Measurements from ENCODE around the gene LAG3. TPM values are rescaled to one million over a fixed set of nuclear protein-coding genes. Genes with fewer than 3 reads are reported as not detected.

The LAG3 gene
- total and polyA plus RNA-seq, 10 of the 15 experiments (the other 5 are each of a cell fraction or from before 2014, with no cell fraction given) = 0.52 to 4.2 (median 1.0) TPM; not detected in 1

GRCh38 chr12:6787309-6787708, 15.0 kb downstream of the LAG3 start:
- H4K20me1 ChIP-seq (ENCODE audit: control insufficient read depth, insufficient read depth) = no peaks in the 10 kb centered on the region
- in situ Hi-C loops (cut with MboI) (no loop called here), intact Hi-C loops (cut with micrococcal nuclease; ENCODE audit: unreplicated experiment) (no loop called here)
- no peaks in the 10 kb centered on the region for H3K27me3 ChIP-seq (replicated peaks in 1 of 2; ENCODE audit: control insufficient read depth in 2 of 2, insufficient read depth in 2 of 2, low read length in 1 of 2)
- no peaks in the 10 kb centered on the region for H3K9me3 ChIP-seq (replicated peaks; ENCODE audit: control insufficient read depth, insufficient read depth, low read length)
- RAD21 ChIA-PET (ENCODE audit: unreplicated experiment) = interaction anchor here (1.0 kb wide), 1 partner anchor 26 kb away, joined by 4 read pairs; no protein-coding TSS in a partner anchor
- H3K9ac ChIP-seq (ENCODE audit: control insufficient read depth, insufficient read depth, low read length) = no peak overlapping the region
- no TSS peak for BruUV-seq (replicated peaks)
- FAIRE-seq (no peak), DNase-seq (ENCODE audit: low read depth, low spot score) (no peak), ATAC-seq (no peak)
- H3K4me3 ChIP-seq = no peak overlapping the region
- POLR2A ChIA-PET = interaction anchor here (0.5 to 0.7 kb wide), 2 partner anchors 21 to 526 kb away, joined by 3 read pairs; no protein-coding TSS in a partner anchor
- SMC1A ChIA-PET (ENCODE audit: uncharacterized antibody, unreplicated experiment) = interaction anchor here (0.9 to 1.1 kb wide), 2 partner anchors 9 to 10 kb away, joined by 3 to 4 read pairs; no protein-coding TSS in a partner anchor
- H3K4me2 ChIP-seq (ENCODE audit: control insufficient read depth, insufficient read depth) = no peak overlapping the region
- H3K27ac ChIP-seq (ENCODE audit: control insufficient read depth, insufficient read depth) = no peak overlapping the region
- H2AFZ ChIP-seq (ENCODE audit: control insufficient read depth, low read depth, low read length) = no peak overlapping the region
- peaks cover 8% of the 10 kb centered on the region for H3K4me1 ChIP-seq (ENCODE audit: control insufficient read depth, insufficient read depth, low read length)
- H3K36me3 ChIP-seq (ENCODE audit: control insufficient read depth in 2 of 2, insufficient read depth in 2 of 2, low read length in 1 of 2) = no peaks in the 10 kb centered on the region
- WGBS (ENCODE audit: insufficient coverage, insufficient replicate concordance, low lambda C conversion rate, missing lambda C conversion rate) = 70% methylated on average over 5 of the region's 5 CpGs
- CTCF ChIA-PET = interaction anchor here (0.7 kb wide), 1 partner anchor 25 kb away, joined by 3 read pairs; no protein-coding TSS in a partner anchor
- H3K79me2 ChIP-seq (ENCODE audit: control insufficient read depth, insufficient read depth, low read length) = no peaks in the 10 kb centered on the region
- TF ChIP-seq MTA2 (IDR thresholded peaks at IDR 0.05; ENCODE audit: low read depth) (no peak), ZNF384 (IDR thresholded peaks at IDR 0.05; ENCODE audit: borderline replicate concordance, low read depth, low read length) (no peak), NRF1 (conservative IDR thresholded peaks at IDR 0.05; ENCODE audit: low read depth, low read length) (no peak), USF2 (IDR thresholded peaks at IDR 0.05; ENCODE audit: borderline replicate concordance, low read depth, low read length) (no peak), CBX5 (IDR thresholded peaks at IDR 0.05; ENCODE audit: low read depth) (no peak), NFYA (IDR thresholded peaks at IDR 0.05; ENCODE audit: borderline replicate concordance, low read depth, low read length) (no peak), BMI1 (IDR thresholded peaks at IDR 0.05; ENCODE audit: borderline replicate concordance) (no peak), ATF7 (IDR thresholded peaks at IDR 0.05; ENCODE audit: low read depth) (no peak), IRF4 (IDR thresholded peaks at IDR 0.05; ENCODE audit: low read depth, low read length) (no peak), MEF2B (IDR thresholded peaks at IDR 0.05; ENCODE audit: partially characterized antibody, poor library complexity, severe bottlenecking) (no peak), CEBPB (IDR thresholded peaks at IDR 0.05; ENCODE audit: borderline replicate concordance in 1 of 2, low read depth in 2 of 2, low read length in 2 of 2) (no peak), BCL11A (IDR thresholded peaks at IDR 0.05; ENCODE audit: low read depth, low read length) (no peak), SIX5 (IDR thresholded peaks at IDR 0.05; ENCODE audit: low read depth, low read length, severe bottlenecking) (no peak), WRNIP1 (IDR thresholded peaks at IDR 0.05; ENCODE audit: borderline replicate concordance, low read depth, low read length) (no peak), HDGF (IDR thresholded peaks at IDR 0.05) (no peak)
- TF ChIP-seq, protein P1, sequence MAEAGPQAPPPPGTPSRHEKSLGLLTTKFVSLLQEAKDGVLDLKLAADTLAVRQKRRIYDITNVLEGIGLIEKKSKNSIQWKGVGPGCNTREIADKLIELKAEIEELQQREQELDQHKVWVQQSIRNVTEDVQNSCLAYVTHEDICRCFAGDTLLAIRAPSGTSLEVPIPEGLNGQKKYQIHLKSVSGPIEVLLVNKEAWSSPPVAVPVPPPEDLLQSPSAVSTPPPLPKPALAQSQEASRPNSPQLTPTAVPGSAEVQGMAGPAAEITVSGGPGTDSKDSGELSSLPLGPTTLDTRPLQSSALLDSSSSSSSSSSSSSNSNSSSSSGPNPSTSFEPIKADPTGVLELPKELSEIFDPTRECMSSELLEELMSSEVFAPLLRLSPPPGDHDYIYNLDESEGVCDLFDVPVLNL (IDR thresholded peaks at IDR 0.05; ENCODE audit: low read depth, low read length) = no peak
- TF ChIP-seq, protein P2, sequence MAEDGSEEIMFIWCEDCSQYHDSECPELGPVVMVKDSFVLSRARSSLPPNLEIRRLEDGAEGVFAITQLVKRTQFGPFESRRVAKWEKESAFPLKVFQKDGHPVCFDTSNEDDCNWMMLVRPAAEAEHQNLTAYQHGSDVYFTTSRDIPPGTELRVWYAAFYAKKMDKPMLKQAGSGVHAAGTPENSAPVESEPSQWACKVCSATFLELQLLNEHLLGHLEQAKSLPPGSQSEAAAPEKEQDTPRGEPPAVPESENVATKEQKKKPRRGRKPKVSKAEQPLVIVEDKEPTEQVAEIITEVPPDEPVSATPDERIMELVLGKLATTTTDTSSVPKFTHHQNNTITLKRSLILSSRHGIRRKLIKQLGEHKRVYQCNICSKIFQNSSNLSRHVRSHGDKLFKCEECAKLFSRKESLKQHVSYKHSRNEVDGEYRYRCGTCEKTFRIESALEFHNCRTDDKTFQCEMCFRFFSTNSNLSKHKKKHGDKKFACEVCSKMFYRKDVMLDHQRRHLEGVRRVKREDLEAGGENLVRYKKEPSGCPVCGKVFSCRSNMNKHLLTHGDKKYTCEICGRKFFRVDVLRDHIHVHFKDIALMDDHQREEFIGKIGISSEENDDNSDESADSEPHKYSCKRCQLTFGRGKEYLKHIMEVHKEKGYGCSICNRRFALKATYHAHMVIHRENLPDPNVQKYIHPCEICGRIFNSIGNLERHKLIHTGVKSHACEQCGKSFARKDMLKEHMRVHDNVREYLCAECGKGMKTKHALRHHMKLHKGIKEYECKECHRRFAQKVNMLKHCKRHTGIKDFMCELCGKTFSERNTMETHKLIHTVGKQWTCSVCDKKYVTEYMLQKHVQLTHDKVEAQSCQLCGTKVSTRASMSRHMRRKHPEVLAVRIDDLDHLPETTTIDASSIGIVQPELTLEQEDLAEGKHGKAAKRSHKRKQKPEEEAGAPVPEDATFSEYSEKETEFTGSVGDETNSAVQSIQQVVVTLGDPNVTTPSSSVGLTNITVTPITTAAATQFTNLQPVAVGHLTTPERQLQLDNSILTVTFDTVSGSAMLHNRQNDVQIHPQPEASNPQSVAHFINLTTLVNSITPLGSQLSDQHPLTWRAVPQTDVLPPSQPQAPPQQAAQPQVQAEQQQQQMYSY (CRISPR knock-in tag; IDR thresholded peaks at IDR 0.05) = no peak
- TF ChIP-seq, protein P3, sequence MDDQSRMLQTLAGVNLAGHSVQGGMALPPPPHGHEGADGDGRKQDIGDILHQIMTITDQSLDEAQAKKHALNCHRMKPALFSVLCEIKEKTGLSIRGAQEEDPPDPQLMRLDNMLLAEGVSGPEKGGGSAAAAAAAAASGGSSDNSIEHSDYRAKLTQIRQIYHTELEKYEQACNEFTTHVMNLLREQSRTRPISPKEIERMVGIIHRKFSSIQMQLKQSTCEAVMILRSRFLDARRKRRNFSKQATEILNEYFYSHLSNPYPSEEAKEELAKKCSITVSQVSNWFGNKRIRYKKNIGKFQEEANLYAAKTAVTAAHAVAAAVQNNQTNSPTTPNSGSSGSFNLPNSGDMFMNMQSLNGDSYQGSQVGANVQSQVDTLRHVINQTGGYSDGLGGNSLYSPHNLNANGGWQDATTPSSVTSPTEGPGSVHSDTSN (IDR thresholded peaks at IDR 0.05; ENCODE audit: insufficient replicate concordance, low read depth, low read length) = no peak

Data from GM12878 (cell line).